SK-N-DZ (cell line): ENCODE data around the gene SERINC5.
"Not testable (repeated sequence)": the region's sequence is repeated elsewhere in the genome, so short reads cannot be mapped to it uniquely, and the experiment has no call there.

ENCODE experiments used
- DNase-seq: peaks from one replicate; pipeline ENCODE4 v3.0.0-alpha.2; 2015; ENCODE audit warnings: low spot score

Gene SERINC5

GRCh38 chr5:80198920-80199319 lies 56.9 kb downstream of the SERINC5 start:
- no peak for DNase-seq

- no peak for DNase-seq
These were observed 57.4 kb downstream of the SERINC5 start for GRCh38 chr5:80198399-80198798.

- no peak for DNase-seq
These were observed 59.9 kb downstream of the SERINC5 start for GRCh38 chr5:80195837-80196400.

- no peak for DNase-seq
These were observed 61.4 kb downstream of the SERINC5 start for GRCh38 chr5:80194468-80194867.

GRCh38 chr5:80193401-80193800 lies 62.4 kb downstream of the SERINC5 start:
- no peak for DNase-seq

- DNase-seq = no peak
These were observed 63.2 kb downstream of the SERINC5 start for GRCh38 chr5:80192507-80193241.

GRCh38 chr5:80191991-80192398 lies 63.9 kb downstream of the SERINC5 start:
- DNase-seq = no peak

GRCh38 chr5:80191397-80191796 lies 64.5 kb downstream of the SERINC5 start:
- DNase-seq = no peak

GRCh38 chr5:80190960-80191359 lies 64.9 kb downstream of the SERINC5 start:
- no peak for DNase-seq

GRCh38 chr5:80189701-80190100 lies 66.1 kb downstream of the SERINC5 start:
- no peak for DNase-seq

- DNase-seq = no peak
These were observed 66.6 kb downstream of the SERINC5 start for GRCh38 chr5:80189201-80189600.

GRCh38 chr5:80187421-80188090 lies 68.3 kb downstream of the SERINC5 start:
- no peak for DNase-seq

GRCh38 chr5:80185535-80185934 lies 70.3 kb downstream of the SERINC5 start:
- not testable (repeated sequence) for DNase-seq

- no peak for DNase-seq
These were observed 70.8 kb downstream of the SERINC5 start for GRCh38 chr5:80185095-80185494.

- no peak for DNase-seq
These were observed 71.4 kb downstream of the SERINC5 start for GRCh38 chr5:80184235-80185023.

GRCh38 chr5:80183728-80184234 lies 72.1 kb downstream of the SERINC5 start:
- DNase-seq = not testable (repeated sequence)

- no peak for DNase-seq
These were observed 72.9 kb downstream of the SERINC5 start for GRCh38 chr5:80182809-80183580.

GRCh38 chr5:80181618-80182211 lies 74.1 kb downstream of the SERINC5 start:
- no peak for DNase-seq

GRCh38 chr5:80177236-80177635 lies 78.6 kb downstream of the SERINC5 start:
- no peak for DNase-seq

GRCh38 chr5:80175337-80175736 lies 80.5 kb downstream of the SERINC5 start:
- no peak for DNase-seq

GRCh38 chr5:80174790-80175189 lies 81.1 kb downstream of the SERINC5 start:
- no peak for DNase-seq
